Measurements from ENCODE around the gene TGFB2. TPM values are rescaled to one million over a fixed set of nuclear protein-coding genes. Genes with fewer than 3 reads are reported as not detected.

TGFB2 gene
- total RNA-seq, 2 experiments from 2014 or later: 0.11 TPM

GRCh38 chr1:218401998-218402785 is 57.1 kb downstream of the TGFB2 start:
- H3K4me3 ChIP-seq (ENCODE audit: low read length): no peak overlapping the region
- no peaks in the 10 kb centered on the region for H3K4me1 ChIP-seq (ENCODE audit: insufficient read depth, low read length)
- Mint-ChIP-seq H3K36me3 (ENCODE audit: low read depth) (no peaks in the 10 kb centered on the region), H3K27me3 (peaks cover 12% of the 10 kb centered on the region), H3K4me3 (no peak overlapping the region), H3K9me3 (no peaks in the 10 kb centered on the region), H3K4me1 (ENCODE audit: low read depth) (no peaks in the 10 kb centered on the region), H3K27ac (no peak overlapping the region)
- intact Hi-C loops (cut with DNase I, micrococcal nuclease): no loop called here
- no peaks in the 10 kb centered on the region for H3K27me3 ChIP-seq (ENCODE audit: control insufficient read depth in 1 of 2, insufficient read depth in 2 of 2, low read length in 2 of 2)
- no peak for DNase-seq
- no peaks in the 10 kb centered on the region for H3K9me3 ChIP-seq (ENCODE audit: control insufficient read depth in 1 of 2, insufficient read depth in 1 of 2, low read length in 2 of 2)
- no peaks in the 10 kb centered on the region for H3K36me3 ChIP-seq (ENCODE audit: insufficient read depth, low read length)
- TF ChIP-seq CTCF (IDR thresholded peaks at IDR 0.05): no peak
- no peak for ATAC-seq (ENCODE audit: poor library complexity)
- no peak overlapping the region for H3K27ac ChIP-seq (ENCODE audit: low read depth in 1 of 2, low read length in 2 of 2)
- CTCF ChIA-PET: no interaction called here
- POLR2A ChIA-PET: no interaction called here

DNA sequence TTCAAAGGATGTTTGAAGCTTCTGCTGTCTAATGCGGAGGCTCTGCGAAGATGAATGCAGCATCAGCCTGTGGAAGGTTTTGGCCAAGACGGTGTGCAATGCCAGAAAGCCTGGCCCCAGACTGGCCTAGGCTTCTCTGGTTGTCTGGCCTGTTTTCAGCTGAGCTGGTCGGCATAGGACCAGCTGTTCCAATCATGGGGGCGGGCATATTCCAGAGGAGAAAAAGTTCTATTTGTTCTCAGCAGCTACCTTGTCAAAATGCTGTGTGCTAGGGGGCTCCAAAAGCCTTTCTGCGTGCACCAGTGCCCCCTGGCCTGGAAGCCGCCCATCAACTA is 57.6 kb downstream of the TGFB2 start:
- POLR2A ChIA-PET: no interaction called here

GRCh38 chr1:218403300-218403699 is 58.2 kb downstream of the TGFB2 start:
- ChIA-PET POLR2A (no interaction called here), CTCF (no interaction called here)
- no peaks in the 10 kb centered on the region for H3K9me3 ChIP-seq (ENCODE audit: control insufficient read depth in 1 of 2, insufficient read depth in 1 of 2, low read length in 2 of 2)
- Mint-ChIP-seq H3K27me3 (peaks cover 4% of the 10 kb centered on the region), H3K36me3 (ENCODE audit: low read depth) (no peaks in the 10 kb centered on the region), H3K9me3 (no peaks in the 10 kb centered on the region), H3K27ac (no peak overlapping the region), H3K4me1 (ENCODE audit: low read depth) (no peaks in the 10 kb centered on the region), H3K4me3 (no peak overlapping the region)
- H3K4me1 ChIP-seq (ENCODE audit: insufficient read depth, low read length): no peaks in the 10 kb centered on the region
- no peaks in the 10 kb centered on the region for H3K36me3 ChIP-seq (ENCODE audit: insufficient read depth, low read length)
- H3K27me3 ChIP-seq (ENCODE audit: control insufficient read depth in 1 of 2, insufficient read depth in 2 of 2, low read length in 2 of 2): no peaks in the 10 kb centered on the region
- no peak for DNase-seq
- H3K27ac ChIP-seq (ENCODE audit: low read depth in 1 of 2, low read length in 2 of 2): no peak overlapping the region
- ATAC-seq (ENCODE audit: poor library complexity): no peak
- TF ChIP-seq CTCF (IDR thresholded peaks at IDR 0.05): no peak
- intact Hi-C loops (cut with DNase I, micrococcal nuclease): no loop called here
- H3K4me3 ChIP-seq (ENCODE audit: low read length): no peak overlapping the region

More for the DNA sequence above, 57.6 kb downstream of the TGFB2 start:
- H3K4me3 Mint-ChIP-seq: no peak overlapping the region
- H3K4me1 ChIP-seq (ENCODE audit: insufficient read depth, low read length): no peaks in the 10 kb centered on the region
- no peak overlapping the region for H3K4me3 ChIP-seq (ENCODE audit: low read length)
- H3K9me3 Mint-ChIP-seq: no peaks in the 10 kb centered on the region
- DNase-seq: no peak
- H3K27me3 ChIP-seq (ENCODE audit: control insufficient read depth in 1 of 2, insufficient read depth in 2 of 2, low read length in 2 of 2): no peaks in the 10 kb centered on the region
- no peak for ATAC-seq (ENCODE audit: poor library complexity)
- peaks cover 8% of the 10 kb centered on the region for H3K27me3 Mint-ChIP-seq
- H3K27ac ChIP-seq (ENCODE audit: low read depth in 1 of 2, low read length in 2 of 2): no peak overlapping the region
- CTCF ChIA-PET: no interaction called here
- H3K9me3 ChIP-seq (ENCODE audit: control insufficient read depth in 1 of 2, insufficient read depth in 1 of 2, low read length in 2 of 2): no peaks in the 10 kb centered on the region
- intact Hi-C loops (cut with DNase I, micrococcal nuclease): no loop called here
- TF ChIP-seq CTCF (IDR thresholded peaks at IDR 0.05): no peak
- no peak overlapping the region for H3K27ac Mint-ChIP-seq
- H3K36me3 ChIP-seq (ENCODE audit: insufficient read depth, low read length): no peaks in the 10 kb centered on the region
- H3K4me1 Mint-ChIP-seq (ENCODE audit: low read depth): no peaks in the 10 kb centered on the region
- H3K36me3 Mint-ChIP-seq (ENCODE audit: low read depth): no peaks in the 10 kb centered on the region

Data from CD4-positive, alpha-beta T cell (primary cell).